Activated CD8-positive, alpha-beta memory T cell treated with anti-CD3 and anti-CD28 coated beads for 36 hours (primary cell): ENCODE data around the gene IYD. TPM values are rescaled to one million over a fixed set of nuclear protein-coding genes. Genes with fewer than 3 reads are reported as not detected.

ENCODE experiments used
- CTCF ChIA-PET: fragments of 350-600 bp; sonication (Branson Sonifier 250); formaldehyde crosslinking; loops from one replicate; lab custom pipeline; 2021; ENCODE audit warnings: antibody characterized with exemption; lab: Charles Lee
- POLR2A ChIA-PET: fragments of 350-600 bp; sonication (Branson Sonifier 250); formaldehyde crosslinking; loops from one replicate; lab custom pipeline; 2021; ENCODE audit warnings: antibody characterized with exemption; lab: Charles Lee
- total RNA-seq, 2 experiments: library from RNA; stranded (reverse); gene quantifications; one replicate each; pipeline ENCODE4 v1.2.3, GENCODE V29; 2021

The IYD gene
- total RNA-seq, 2 experiments from 2014 or later, result not detected

- CTCF ChIA-PET, result no interaction called here
- POLR2A ChIA-PET, result no interaction called here
Measured at GRCh38 chr6:150452428-150453243, 83.8 kb downstream of the IYD start.

DNA sequence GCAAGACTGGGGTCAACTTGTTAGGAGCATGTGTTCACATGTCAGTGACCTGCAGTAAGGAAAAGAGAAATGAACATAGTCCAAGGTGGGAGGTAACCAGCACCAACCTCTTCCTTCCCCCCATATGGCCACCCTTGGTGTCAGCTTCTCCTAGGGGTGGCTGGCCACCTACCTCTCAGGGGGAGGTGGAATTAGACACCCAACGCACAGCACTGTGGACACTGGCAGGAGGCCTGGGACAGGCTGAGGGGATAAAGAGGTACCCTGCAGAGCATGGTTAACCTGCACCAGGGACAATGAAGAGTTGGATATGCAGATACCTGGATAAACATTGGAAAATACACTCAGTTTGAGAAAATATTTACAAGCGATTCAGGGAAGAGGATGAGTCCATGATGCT lies 84.5 kb downstream of the IYD start:
- ChIA-PET POLR2A (no interaction called here), CTCF (no interaction called here)

Other genes starting within 250 kb of the IYD start
- 1 to 10 TPM in 1 of 2 experiments, under 1 TPM in 1; 0.96 to 1.1 TPM for gene PPP1R14C, start 226.0 kb upstream of the IYD start, total RNA-seq
- 1 to 10 TPM; 7.0 to 7.7 TPM for gene PLEKHG1, start 230.9 kb downstream of the IYD start, total RNA-seq